Sciatic nerve (tissue), 2 donors: ENCODE data around the gene SYCP1. TPM values are rescaled to one million over a fixed set of nuclear protein-coding genes. Genes with fewer than 3 reads are reported as not detected.
"Not testable (repeated sequence)": the region's sequence is repeated elsewhere in the genome, so short reads cannot be mapped to it uniquely, and the experiment has no call there.

ENCODE experiments used
- ATAC-seq: fragments of 200-7000 bp; cut with Tn5 transposase; one replicate; pipeline ENCODE4 v1.9.1; 2020; ENCODE audit warnings: mild to moderate bottlenecking, moderate library complexity
- DNase-seq: peaks from one replicate; pipeline ENCODE4 v3.0.0-alpha.2; 2020; ENCODE audit warnings: low spot score
- intact Hi-C: fragments of 100-400 bp; cut with DNase I; formaldehyde crosslinking; loops from one replicate; pipeline ENCODE4 v1.14.2; 2022
- total RNA-seq: library from RNA; stranded (reverse); fragmentation: NEBNext Ultra II Directional; extraction: Animal tissue kit (Norgen Biotek cat#: 25700); gene quantifications from one replicate; pipeline ENCODE4 v1.2.1, GENCODE V29; 2021
- donor health status: DM: no; HTN: no; CAD: no.
- donor health status: DM: no; HTN: no; CAD: no.

The SYCP1 gene
- total RNA-seq, 1 donor from 2014 or later = not detected

GRCh38 chr1:114926607-114927006, 71.9 kb downstream of the SYCP1 start:
- DNase-seq (no peak), ATAC-seq (no peak)
- intact Hi-C loops = no loop called here

GRCh38 chr1:114927401-114927800, 72.7 kb downstream of the SYCP1 start:
- intact Hi-C loops = no loop called here
- DNase-seq (no peak), ATAC-seq (no peak)

- intact Hi-C loops = no loop called here
- peak; percentile 22 for ATAC-seq
- no peak for DNase-seq
Measured at GRCh38 chr1:114956570-114956969, 101.9 kb downstream of the SYCP1 start.

- DNase-seq (no peak), ATAC-seq (no peak)
- intact Hi-C loops = no loop called here
Measured at GRCh38 chr1:114959423-114959822, 104.8 kb downstream of the SYCP1 start.

GRCh38 chr1:114976891-114977290, 122.2 kb downstream of the SYCP1 start:
- ATAC-seq (no peak), DNase-seq (no peak)
- intact Hi-C loops = loop anchor here (10.0 kb wide), 1 partner anchor 138 kb away; no protein-coding TSS in a partner anchor

GRCh38 chr1:114979278-114979891, 124.7 kb downstream of the SYCP1 start:
- no peak for ATAC-seq

GRCh38 chr1:114982251-114982650, 127.6 kb downstream of the SYCP1 start:
- no peak for ATAC-seq
- no peak for DNase-seq
- intact Hi-C loops = no loop called here

More at GRCh38 chr1:114979278-114979891, 124.7 kb downstream of the SYCP1 start:
- intact Hi-C loops = loop anchor here (10.0 kb wide), 1 partner anchor 135 kb away; no protein-coding TSS in a partner anchor
- peak; percentile 76 for DNase-seq

- no peak for DNase-seq
- no peak for ATAC-seq
- intact Hi-C loops = no loop called here
Measured at GRCh38 chr1:114986286-114986685, 131.6 kb downstream of the SYCP1 start.

GRCh38 chr1:114988095-114988494, 133.4 kb downstream of the SYCP1 start:
- no peak for ATAC-seq
- intact Hi-C loops = no loop called here
- no peak for DNase-seq

GRCh38 chr1:114997510-114998289, 143.0 kb downstream of the SYCP1 start:
- no peak for ATAC-seq
- intact Hi-C loops = loop anchor here (5.0 kb wide), 1 partner anchor 880 kb away; no protein-coding TSS in a partner anchor
- no peak for DNase-seq

- DNase-seq (no peak), ATAC-seq (no peak)
- intact Hi-C loops = no loop called here
Measured at GRCh38 chr1:115006191-115006590, 151.5 kb downstream of the SYCP1 start.

GRCh38 chr1:115012006-115012405, 157.3 kb downstream of the SYCP1 start:
- ATAC-seq (no peak), DNase-seq (no peak)
- intact Hi-C loops = no loop called here

GRCh38 chr1:115012434-115012833, 157.8 kb downstream of the SYCP1 start:
- ATAC-seq (no peak), DNase-seq (no peak)
- intact Hi-C loops = no loop called here

- no peak for DNase-seq
- no peak for ATAC-seq
- intact Hi-C loops = no loop called here
Measured at GRCh38 chr1:115013792-115014191, 159.1 kb downstream of the SYCP1 start.

- DNase-seq, ATAC-seq, intact Hi-C loops: not testable (repeated sequence)
Measured at GRCh38 chr1:115019549-115019948, 164.9 kb downstream of the SYCP1 start.

- DNase-seq (no peak), ATAC-seq (no peak)
- intact Hi-C loops = no loop called here
Measured at GRCh38 chr1:115021145-115021544, 166.5 kb downstream of the SYCP1 start.

GRCh38 chr1:115023593-115023992, 168.9 kb downstream of the SYCP1 start:
- ATAC-seq (no peak), DNase-seq (no peak)
- intact Hi-C loops = no loop called here

GRCh38 chr1:115029526-115029925, 174.9 kb downstream of the SYCP1 start, which contains the start of gene TSHB:
TSHB (plus strand) TSS chr1:115029826; CDS start chr1:115033363, 3,537 bp downstream.
- no peak for DNase-seq
- intact Hi-C loops = no loop called here
- no peak for ATAC-seq

- no peak for DNase-seq
- intact Hi-C loops = no loop called here
Measured at GRCh38 chr1:115031595-115031994, 176.9 kb downstream of the SYCP1 start.

GRCh38 chr1:115035652-115036051, 181.0 kb downstream of the SYCP1 start:
- DNase-seq = no peak
- ATAC-seq = no peak
- intact Hi-C loops = no loop called here

More at GRCh38 chr1:115031595-115031994, 176.9 kb downstream of the SYCP1 start:
- no peak for ATAC-seq
